NT2/D1 (cell line): ENCODE results near the gene MPST.

ENCODE experiments used
- YY1 ChIP-seq: IDR thresholded peaks from 2 replicates; pipeline ENCODE4 v1.6.1; 2011; ENCODE audit not compliant: insufficient read length, insufficient read depth
- ZNF274 ChIP-seq: IDR thresholded peaks from 2 replicates; pipeline ENCODE4 v1.6.1; 2011; ENCODE audit warnings: mild to moderate bottlenecking, low read depth, low read length

DNA sequence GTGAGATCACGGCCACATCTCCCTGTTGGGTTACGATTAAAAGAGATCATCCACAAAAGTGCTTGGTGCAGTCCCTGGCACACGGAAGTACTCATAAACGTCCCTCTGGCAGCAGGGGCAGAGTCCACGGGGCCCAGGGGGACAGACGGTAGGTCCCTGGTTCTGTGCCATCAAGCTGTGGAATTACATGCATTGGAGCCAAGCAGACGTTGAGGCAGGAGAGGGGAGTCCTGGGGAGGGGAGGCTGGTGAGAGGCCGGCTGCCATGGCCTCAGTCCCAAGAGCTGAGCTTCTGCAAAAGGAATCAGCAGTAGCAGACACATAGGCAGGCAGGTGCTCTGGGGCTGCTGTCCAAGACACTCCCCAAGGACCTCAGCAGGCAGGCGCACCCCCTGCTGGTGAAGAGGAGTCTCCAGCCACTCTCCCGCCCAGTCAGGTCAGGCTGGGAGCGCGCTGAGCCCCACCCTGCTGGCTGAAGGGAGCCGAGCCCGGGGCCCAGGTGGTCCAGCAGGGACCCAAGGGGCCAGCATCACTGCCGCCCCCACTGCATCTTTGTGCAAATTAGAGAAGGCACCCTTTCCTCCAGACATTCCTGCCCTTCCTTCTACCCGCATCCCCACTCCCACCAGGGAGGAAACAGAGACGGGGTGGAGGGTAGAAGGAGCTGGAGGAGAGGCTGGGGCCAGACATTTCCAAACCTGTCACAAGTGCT, 24.4 kb downstream of the MPST start:
- TF ChIP-seq YY1 (no peak), ZNF274 (no peak)
